ENCODE measurements around the gene P3H1. TPM values are rescaled to one million over a fixed set of nuclear protein-coding genes. Genes with fewer than 3 reads are reported as not detected.

Gene P3H1
- total RNA-seq, 4 donors from 2014 or later = 42.4 to 83.9 (median 65.1) TPM

GRCh38 chr1:42750041-42750440 lies 16.8 kb downstream of the P3H1 start:
- DNase-seq (ENCODE audit: low spot score in 2 of 2) = no peak
- peaks cover 10 to 92% (median 21%) of the 10 kb centered on the region in 3 donors for H3K36me3 ChIP-seq
- H3K27me3 ChIP-seq = no peaks in the 10 kb centered on the region
- WGBS, 2 donors = 93 to 94% methylated on average over 12 of the region's 12 CpGs
- no peaks in the 10 kb centered on the region for H3K9me3 ChIP-seq
- peak overlapping the region in 2 of 4 donors; percentile 28 to 85 for H3K27ac ChIP-seq
- H3K4me3 ChIP-seq = no peak overlapping the region
- peaks cover 0 to 31% (median 0%) of the 10 kb centered on the region in 4 donors for H3K4me1 ChIP-seq
- no peak for TF ChIP-seq CTCF (IDR thresholded peaks at IDR 0.05)
- TF ChIP-seq EP300 (IDR thresholded peaks at IDR 0.05) = no peak
- no peak for TF ChIP-seq POLR2A (IDR thresholded peaks at IDR 0.05)

- H3K27me3 ChIP-seq = no peaks in the 10 kb centered on the region
- H3K4me1 ChIP-seq = peaks cover 0 to 28% (median 0%) of the 10 kb centered on the region in 4 donors
- H3K4me3 ChIP-seq = no peak overlapping the region
- TF ChIP-seq EP300 (IDR thresholded peaks at IDR 0.05) (no peak), POLR2A (IDR thresholded peaks at IDR 0.05) (no peak), CTCF (IDR thresholded peaks at IDR 0.05) (no peak)
- H3K9me3 ChIP-seq = no peaks in the 10 kb centered on the region
- no peak for DNase-seq (ENCODE audit: low spot score in 2 of 2)
- peak overlapping the region; percentile 42 to 85 (median 60) for H3K27ac ChIP-seq
- H3K36me3 ChIP-seq = peaks cover 4 to 79% (median 12%) of the 10 kb centered on the region in 3 donors
- 49 to 54% methylated on average over 14 of the region's 14 CpGs for WGBS, 2 donors
These were observed 18.1 kb downstream of the P3H1 start for GRCh38 chr1:42748461-42749410.

- Histone ChIP-seq H3K36me3 (peaks cover 4 to 72% (median 12%) of the 10 kb centered on the region in 3 donors), H3K4me1 (peaks cover 0 to 29% (median 0%) of the 10 kb centered on the region in 4 donors), H3K27ac (peak overlapping the region in 2 of 4 donors; percentile 76 to 85), H3K9me3 (no peaks in the 10 kb centered on the region), H3K27me3 (no peaks in the 10 kb centered on the region), H3K4me3 (no peak overlapping the region)
- WGBS, 2 donors = 76 to 77% methylated on average over 8 to 10 of the region's 10 CpGs
- DNase-seq (ENCODE audit: low spot score in 2 of 2) = peak in 1 of 2 donors; percentile 8
- TF ChIP-seq EP300 (IDR thresholded peaks at IDR 0.05) (no peak), POLR2A (IDR thresholded peaks at IDR 0.05) (no peak), CTCF (IDR thresholded peaks at IDR 0.05) (no peak)
These were observed 18.8 kb downstream of the P3H1 start for GRCh38 chr1:42748021-42748420.

GRCh38 chr1:42747125-42747524 lies 19.7 kb downstream of the P3H1 start:
- no peaks in the 10 kb centered on the region for H3K27me3 ChIP-seq
- no peaks in the 10 kb centered on the region for H3K9me3 ChIP-seq
- H3K4me1 ChIP-seq = peaks cover 0 to 38% (median 0%) of the 10 kb centered on the region in 4 donors
- DNase-seq (ENCODE audit: low spot score in 2 of 2) = peak in 1 of 2 donors; percentile 19
- H3K4me3 ChIP-seq = no peak overlapping the region
- 28 to 34% methylated on average over 14 of the region's 14 CpGs for WGBS, 2 donors
- TF ChIP-seq EP300 (IDR thresholded peaks at IDR 0.05) (no peak), CTCF (IDR thresholded peaks at IDR 0.05) (peak; percentile 56 to 66 (median 57)), POLR2A (IDR thresholded peaks at IDR 0.05) (no peak)
- peak overlapping the region in 3 of 4 donors; percentile 8 to 85 (median 76) for H3K27ac ChIP-seq
- H3K36me3 ChIP-seq = peaks cover 4 to 63% (median 7%) of the 10 kb centered on the region in 3 donors
